Measurements from ENCODE around the gene DNAJB5.
A peak's percentile ranks its signal among the peaks of the same experiment; 100 is the strongest.

The DNAJB5 gene

GRCh38 chr9:34985311-34985899, 4.1 kb upstream of the DNAJB5 start:
- peak; percentile 26 for DNase-seq

GRCh38 chr9:34986540-34987047, 3.0 kb upstream of the DNAJB5 start:
- DNase-seq, result peak; percentile 16

GRCh38 chr9:34987160-34987901, 2.2 kb upstream of the DNAJB5 start:
- peak; percentile 63 for DNase-seq

GRCh38 chr9:34988218-34989002, 1.1 kb upstream of the DNAJB5 start:
- peak; percentile 23 for DNase-seq

- DNase-seq, result peak; percentile 55
Measured at GRCh38 chr9:34989946-34990635, 546 bp downstream of the DNAJB5 start.

GRCh38 chr9:34990908-34991606, 1.5 kb downstream of the DNAJB5 start:
- DNase-seq, result no peak

GRCh38 chr9:34991607-34992375, 2.2 kb downstream of the DNAJB5 start:
- DNase-seq, result no peak

GRCh38 chr9:34992376-34992951, 2.9 kb downstream of the DNAJB5 start:
- no peak for DNase-seq

GRCh38 chr9:34993502-34994259, 4.1 kb downstream of the DNAJB5 start:
- peak; percentile 48 for DNase-seq

- DNase-seq, result peak; percentile 55
Measured at GRCh38 chr9:34994260-34994899, 4.8 kb downstream of the DNAJB5 start.

GRCh38 chr9:34994900-34995669, 5.5 kb downstream of the DNAJB5 start:
- DNase-seq, result no peak

GRCh38 chr9:34995670-34996060, 6.1 kb downstream of the DNAJB5 start:
- DNase-seq, result no peak

GRCh38 chr9:34996181-34996904, 6.8 kb downstream of the DNAJB5 start:
- no peak for DNase-seq

GRCh38 chr9:34996905-34997279, 7.3 kb downstream of the DNAJB5 start:
- no peak for DNase-seq

- no peak for DNase-seq
Measured at GRCh38 chr9:34997379-34997781, 7.8 kb downstream of the DNAJB5 start.

- DNase-seq, result no peak
Measured at GRCh38 chr9:34998266-34998665, 8.7 kb downstream of the DNAJB5 start.

- DNase-seq, result no peak
Measured at GRCh38 chr9:34999576-34999975, 10.0 kb downstream of the DNAJB5 start.

GRCh38 chr9:35000535-35001284, 11.2 kb downstream of the DNAJB5 start:
- no peak for DNase-seq

Data from NCI-H2029 (cell line).